HUDEP-2 (cell line): Measurements from ENCODE around the gene SLC45A1.
"Not testable (repeated sequence)": the region's sequence is repeated elsewhere in the genome, so short reads cannot be mapped to it uniquely, and the experiment has no call there.

ENCODE experiments used
- DNase-seq, 76 experiments: peaks; one replicate each; lab custom pipeline; 2025; ENCODE audit not compliant: unreplicated experiment in 76 of 76; lab: John Stamatoyannopoulos, UW

The SLC45A1 gene

GRCh38 chr1:8317647-8318381 is at the start of gene SLC45A1:
TSS of gene SLC45A1 (plus strand) at chr1:8318114. CDS start at chr1:8324330, 6,216 bp downstream.
- peak in 23 of 76 experiments; percentile 0 to 65 (median 22) for DNase-seq

GRCh38 chr1:8273036-8273435 is 44.9 kb upstream of the SLC45A1 start:
- DNase-seq, result no peak

DNA sequence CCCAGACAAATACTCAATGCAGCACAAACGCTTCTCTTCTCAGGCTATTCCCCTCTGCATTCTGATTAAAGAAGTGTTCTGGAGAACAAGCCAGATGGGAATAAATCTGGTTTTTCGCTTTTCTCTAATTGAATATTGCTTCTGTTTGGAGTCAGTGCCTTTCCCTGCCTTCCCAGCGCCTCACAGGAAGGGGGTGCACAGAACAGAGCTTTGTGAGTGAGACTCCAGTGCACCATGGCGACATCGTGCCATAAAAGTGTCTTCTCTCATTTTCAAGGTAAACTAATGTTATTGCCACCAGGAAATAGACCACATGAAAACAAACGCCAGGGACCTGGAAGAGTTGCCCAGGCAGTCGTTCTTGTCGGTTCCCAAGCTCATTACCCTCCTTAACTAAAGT is 43.6 kb upstream of the SLC45A1 start:
- no peak for DNase-seq

DNA sequence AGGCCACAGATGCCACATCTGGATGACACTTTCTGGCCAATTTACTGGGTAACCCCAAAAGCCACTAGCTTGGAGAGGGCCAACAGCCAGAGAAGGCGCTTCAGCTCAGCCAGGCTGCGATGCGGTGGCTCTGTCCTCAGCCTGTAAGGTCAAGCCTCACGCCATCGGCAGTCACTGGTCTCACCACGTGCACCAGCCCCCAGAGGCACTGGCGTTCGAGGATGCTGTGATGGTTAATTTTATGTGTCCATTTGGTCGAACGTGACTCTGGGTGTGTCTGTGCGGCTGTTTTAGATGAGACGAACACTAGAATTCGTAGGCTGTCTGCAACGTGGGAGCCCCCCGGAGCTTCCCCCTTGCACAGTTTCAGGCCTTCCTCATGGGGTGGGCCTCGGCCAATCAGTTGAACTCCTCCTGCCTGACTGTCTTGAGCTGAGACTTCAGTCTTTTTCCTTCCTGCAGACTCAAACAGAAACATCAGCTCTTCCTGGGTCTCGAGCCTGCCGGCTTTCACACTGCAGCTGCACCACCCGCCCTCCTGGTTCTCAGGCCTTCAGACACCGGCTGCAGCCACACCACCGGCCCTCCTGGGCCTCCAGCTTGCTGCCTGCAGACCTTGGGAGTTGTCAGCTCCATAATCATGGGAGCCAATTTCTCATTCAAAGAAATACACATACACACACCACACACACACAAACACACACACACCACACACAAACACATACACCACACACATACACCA is 41.6 kb upstream of the SLC45A1 start:
- no peak for DNase-seq

DNA sequence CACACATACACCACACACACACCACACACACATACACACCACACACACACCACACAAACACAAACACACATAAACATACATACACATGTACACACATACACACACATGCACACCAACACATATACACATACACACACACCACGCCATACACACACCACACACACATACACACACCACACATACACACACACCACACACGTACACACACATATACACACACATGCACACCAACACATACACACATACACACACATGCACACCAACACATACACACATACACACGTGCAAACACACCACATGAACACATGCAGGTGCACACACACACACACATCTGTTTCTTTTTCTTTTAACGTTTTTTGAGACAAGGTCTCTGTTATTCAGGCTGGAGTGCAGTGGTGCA is 41.0 kb upstream of the SLC45A1 start:
- no peak for DNase-seq

DNA sequence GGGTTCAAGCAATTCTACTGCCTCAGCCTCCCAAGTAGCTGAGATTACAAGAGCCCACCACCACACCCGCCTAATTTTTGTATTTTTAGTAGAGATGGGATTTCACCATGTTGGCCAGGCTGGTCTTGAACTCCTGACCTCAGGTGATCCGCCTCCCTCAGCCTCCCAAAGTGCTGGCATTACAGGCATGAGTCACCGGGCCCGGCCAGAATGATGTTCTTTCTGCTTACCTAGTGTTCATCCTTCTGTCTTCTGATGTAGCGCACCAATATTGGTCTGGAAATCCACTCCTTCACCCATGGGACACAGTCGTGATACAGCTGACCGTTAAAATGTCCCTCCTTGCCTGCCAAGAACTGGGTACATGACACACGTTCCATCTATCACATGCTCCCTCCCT is 39.2 kb upstream of the SLC45A1 start:
- not testable (repeated sequence) for DNase-seq

DNA sequence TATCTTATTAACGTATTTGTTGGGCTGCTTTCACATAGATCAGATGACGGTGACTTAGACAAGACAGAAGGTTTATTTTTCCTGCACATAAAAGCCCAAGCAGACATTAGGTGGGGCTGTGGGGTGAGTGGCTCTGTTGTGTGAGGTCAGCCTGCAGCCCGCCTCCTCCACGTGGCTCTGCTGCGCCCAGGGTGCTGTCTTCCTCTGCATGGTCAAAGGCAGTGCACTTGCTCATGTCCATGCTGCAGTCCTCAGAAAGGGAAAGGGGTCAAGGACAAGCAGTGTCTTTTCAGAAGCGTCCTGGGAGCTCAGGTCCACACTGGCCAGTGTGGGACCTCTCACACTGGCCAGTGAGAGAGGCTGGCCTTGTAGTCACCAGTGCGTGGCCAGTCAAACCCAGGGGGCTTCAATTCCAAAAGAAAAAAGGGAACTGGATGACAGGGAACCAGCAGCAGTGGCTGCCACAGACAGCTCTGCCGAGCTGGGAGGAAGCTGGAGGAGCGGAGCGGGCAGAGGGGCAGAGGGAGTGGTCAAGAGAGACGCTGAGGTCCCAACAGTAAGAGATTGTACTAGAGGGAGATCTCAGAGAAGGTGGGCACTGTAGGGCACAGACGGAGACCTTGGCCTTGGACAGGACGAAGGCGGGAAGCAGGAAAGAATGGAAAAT is 35.9 kb upstream of the SLC45A1 start:
- DNase-seq, result no peak

- DNase-seq, result no peak
Observed at GRCh38 chr1:8283058-8283884, 34.6 kb upstream of the SLC45A1 start.

DNA sequence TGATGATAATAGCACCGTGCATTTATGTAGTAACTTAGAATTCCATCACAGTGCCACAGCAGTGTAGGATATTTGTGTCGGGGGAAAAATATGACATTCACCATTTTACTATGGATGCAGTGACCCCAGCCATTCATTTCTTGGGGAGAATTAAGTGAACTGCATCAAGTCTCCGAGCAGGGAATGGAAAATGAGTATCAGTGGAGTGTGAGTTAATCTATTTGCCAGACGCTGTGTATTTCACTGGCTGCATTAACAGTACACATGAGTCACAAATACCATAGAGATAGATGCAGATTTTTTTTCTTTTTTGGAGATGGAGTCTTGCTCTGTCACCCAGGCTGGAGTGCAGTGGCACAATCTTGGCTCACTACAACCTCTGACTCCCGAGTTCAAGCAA is 33.8 kb upstream of the SLC45A1 start:
- DNase-seq, result peak in 1 of 76 experiments; percentile 1

DNA sequence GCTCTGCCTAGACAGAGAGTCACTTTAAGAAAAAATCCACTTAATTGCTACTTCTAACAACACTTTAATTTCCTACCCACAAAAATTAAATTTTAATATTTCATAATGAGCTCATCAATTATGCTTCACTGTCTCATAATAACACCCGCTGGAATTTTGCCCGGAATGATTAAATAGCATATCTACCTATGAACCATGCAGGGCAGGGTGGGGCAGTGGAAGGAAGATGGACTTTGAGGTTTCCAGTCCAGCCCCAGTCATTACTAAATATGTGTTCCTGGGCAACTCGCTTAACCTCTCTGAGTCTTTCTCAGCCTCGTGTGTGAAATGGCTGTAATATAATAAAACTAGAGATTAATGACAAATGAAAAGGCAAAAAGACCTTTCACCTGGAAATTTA is 32.8 kb upstream of the SLC45A1 start:
- DNase-seq, result no peak

DNA sequence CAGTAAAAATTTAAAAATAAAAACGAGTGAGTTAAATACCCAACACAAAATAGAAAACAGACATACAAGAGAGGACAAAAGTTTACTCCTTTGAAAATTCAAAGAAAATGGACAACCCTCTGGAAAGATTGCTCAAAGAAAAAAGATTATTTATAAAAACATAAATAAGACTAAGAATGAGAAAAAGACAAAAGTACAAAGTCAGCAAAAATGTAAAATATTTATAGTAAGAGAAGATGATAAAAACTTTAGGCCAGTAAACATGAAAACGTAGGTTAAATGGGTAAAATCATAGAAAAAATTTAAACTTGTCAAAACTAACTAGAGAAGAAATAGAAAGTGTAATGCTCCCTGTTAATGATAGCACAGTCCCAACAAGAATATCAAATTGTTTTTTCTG is 31.9 kb upstream of the SLC45A1 start:
- no peak for DNase-seq

DNA sequence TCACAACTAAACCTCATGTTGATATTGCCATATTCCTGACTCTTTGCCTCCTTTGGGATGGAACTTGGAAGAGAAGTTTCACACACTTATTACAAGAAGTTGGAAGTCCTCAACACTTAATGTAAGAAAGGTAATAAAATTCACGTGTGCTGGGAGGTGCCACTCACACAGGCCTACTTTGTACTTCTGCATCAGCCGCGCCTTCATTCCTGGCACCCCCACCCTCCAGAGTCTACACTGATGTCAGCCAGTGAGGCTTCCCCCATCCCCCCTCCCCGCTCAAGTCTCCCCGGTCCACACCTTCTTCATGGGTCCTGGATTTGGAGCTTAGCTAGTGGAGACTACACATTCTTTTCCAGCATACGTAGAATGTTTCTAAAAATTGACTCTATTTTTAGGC is 24.8 kb upstream of the SLC45A1 start:
- no peak for DNase-seq

- DNase-seq, result no peak
Observed at GRCh38 chr1:8293641-8294169, 24.2 kb upstream of the SLC45A1 start.

DNA sequence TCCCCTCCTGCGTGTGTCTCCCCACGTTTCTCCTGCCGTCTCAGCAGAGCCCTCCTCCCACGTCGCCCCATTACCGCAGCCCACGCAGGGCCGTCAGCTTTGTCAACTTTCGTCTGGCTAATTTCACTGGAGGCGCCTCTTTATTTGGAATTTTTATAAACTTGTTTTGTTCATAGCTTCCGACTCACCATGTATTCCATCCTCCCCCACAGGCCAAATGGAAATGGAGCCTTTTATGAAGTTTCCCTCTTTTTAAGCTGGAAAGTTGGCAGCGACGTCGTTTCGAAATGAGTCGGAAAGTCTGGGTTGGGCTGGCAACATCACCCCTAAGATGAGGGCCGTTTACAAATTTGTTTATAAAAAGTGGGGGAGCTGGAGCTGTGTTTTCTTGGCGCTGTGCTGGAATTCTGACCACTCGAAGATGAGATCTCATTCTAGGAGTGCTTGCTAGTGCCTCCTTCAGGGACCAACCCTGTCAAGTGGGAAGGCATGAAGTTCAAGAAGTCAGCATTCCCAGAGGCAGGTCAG is 23.7 kb upstream of the SLC45A1 start:
- DNase-seq, result no peak

- no peak for DNase-seq
Observed at GRCh38 chr1:8297245-8297644, 20.7 kb upstream of the SLC45A1 start.

- DNase-seq, result no peak
Observed at GRCh38 chr1:8299963-8300362, 18.0 kb upstream of the SLC45A1 start.

DNA sequence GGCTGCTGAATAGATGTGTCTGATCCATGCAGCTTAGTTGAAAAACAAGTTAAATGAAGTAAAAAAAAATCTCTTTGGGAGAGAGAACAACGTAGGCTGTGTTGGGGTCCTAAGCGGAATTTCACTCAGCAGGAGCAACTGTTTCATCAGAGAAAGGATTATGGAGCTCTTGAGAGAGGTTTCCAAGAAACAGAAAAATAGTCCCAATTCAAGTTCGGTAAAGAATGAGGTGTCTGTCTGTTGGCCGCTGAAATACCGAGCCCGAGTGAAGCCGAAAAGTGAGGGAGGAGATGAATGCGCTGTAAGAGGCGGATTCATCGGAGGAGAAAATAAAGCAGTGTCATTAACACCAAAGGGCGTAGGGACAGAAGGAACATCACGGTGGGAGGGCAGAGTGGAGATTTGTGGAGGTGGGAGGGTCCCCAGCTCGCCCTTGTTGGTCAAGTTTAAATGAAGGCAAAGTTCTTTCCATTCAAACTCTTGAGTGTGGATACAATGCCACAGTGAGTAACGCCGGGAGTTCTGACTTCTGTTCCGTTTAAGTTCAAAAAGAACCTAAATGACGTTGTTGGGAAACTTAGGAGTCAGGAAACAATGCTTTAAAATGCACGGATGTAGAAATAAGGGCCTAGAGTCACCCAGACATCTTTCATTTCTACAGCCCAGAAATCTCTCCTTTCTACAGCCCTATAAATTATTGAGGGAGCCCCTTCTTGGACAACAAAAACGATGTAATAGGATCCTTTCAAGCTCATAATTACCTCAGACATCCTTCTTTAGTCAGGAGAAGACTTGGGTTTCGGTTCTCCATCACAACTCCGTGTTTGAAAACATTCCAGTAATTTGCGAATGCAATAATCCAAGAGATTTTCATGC is 15.6 kb upstream of the SLC45A1 start:
- no peak for DNase-seq

GRCh38 chr1:8303141-8303540 is 14.8 kb upstream of the SLC45A1 start:
- DNase-seq, result no peak

- no peak for DNase-seq
Observed at GRCh38 chr1:8303876-8304275, 14.0 kb upstream of the SLC45A1 start.
